Lung (tissue), 12 donors: Measurements from ENCODE around the gene ANKS1B. TPM values are rescaled to one million over a fixed set of nuclear protein-coding genes. Genes with fewer than 3 reads are reported as not detected.

Source experiments
- ATAC-seq: fragments of 200-7000 bp; cut with Tn5 transposase; one replicate; pipeline ENCODE4 v1.9.1; 2020; ENCODE audit warnings: moderate number of reproducible peaks; ENCODE audit not compliant: insufficient read depth, low FRiP score
- DNase-seq, 3 donors: peaks; one replicate each; pipeline ENCODE4 v3.0.0-alpha.2; 2013 to 2017
- H3K27ac ChIP-seq, 2 donors: one replicate each; pipeline ENCODE4 v1.5.1; 2013; ENCODE audit warnings: mild to moderate bottlenecking in 2 of 2, moderate library complexity in 2 of 2, control low read depth in 1 of 2, inconsistent platforms in 1 of 2, low read depth in 1 of 2, low read length in 1 of 2
- H3K27me3 ChIP-seq, 3 donors: one replicate each; pipeline ENCODE4 v1.5.1; 2013; ENCODE audit warnings: low read length in 2 of 3; ENCODE audit not compliant: control insufficient read depth in 3 of 3, insufficient read depth in 3 of 3
- H3K36me3 ChIP-seq, 4 donors: one replicate each; pipeline ENCODE4 v1.5.1; 2013; ENCODE audit warnings: low read length in 4 of 4, mild to moderate bottlenecking in 1 of 4, moderate library complexity in 1 of 4; ENCODE audit not compliant: control insufficient read depth in 4 of 4, insufficient read depth in 4 of 4
- H3K4me1 ChIP-seq, 5 donors: one replicate each; pipeline ENCODE4 v1.5.1; 2013; ENCODE audit warnings: low read length in 5 of 5, mild to moderate bottlenecking in 2 of 5, moderate library complexity in 1 of 5; ENCODE audit not compliant: control insufficient read depth in 5 of 5, insufficient read depth in 5 of 5
- H3K4me3 ChIP-seq: one replicate; pipeline ENCODE4 v1.5.1; 2013; ENCODE audit warnings: mild to moderate bottlenecking, control low read depth, moderate library complexity
- H3K9ac ChIP-seq, 2 donors: one replicate each; pipeline ENCODE4 v1.5.1; 2013; ENCODE audit warnings: low read length in 2 of 2, control low read depth in 1 of 2; ENCODE audit not compliant: insufficient read depth in 1 of 2
- H3K9me3 ChIP-seq, 4 donors: one replicate each; pipeline ENCODE4 v1.5.1; 2013; ENCODE audit warnings: low read length in 3 of 4, mild to moderate bottlenecking in 1 of 4, moderate library complexity in 1 of 4; ENCODE audit not compliant: control insufficient read depth in 4 of 4, insufficient read depth in 3 of 4
- CTCF ChIP-seq: IDR thresholded peaks from 2 replicates; pipeline ENCODE4 v1.5.1; 2012; ENCODE audit warnings: mild to moderate bottlenecking; ENCODE audit errors: control extremely low read depth, extremely low read depth
- WGBS, 2 donors: extraction: QIAGEN DNeasy Blood & Tissue Kit; methylation state at CpG; one replicate each; pipeline ENCODE4 v1.1.7; 2013; 5-methylcytosine and 5-hydroxymethylcytosine counted together
- polyA plus RNA-seq, 2 donors: library from polyadenylated mRNA; stranded (reverse); fragments of 200-250 nt; gene quantifications; one replicate each; pipeline ENCODE4 v1.2.1, GENCODE V29; 2013
- total RNA-seq, 2 donors: library from RNA; depleted of rRNA in 1 of 2; stranded (reverse); fragments of >200 nt in 1 of 2; gene quantifications; one replicate each; pipeline ENCODE4 v1.2.1, GENCODE V29; 2014 to 2021
- donor health status: control.
- donor health status: control.
- donor health status: Bipolar disorder and iron deficiency.
- donor health status: healthy.
- donor health status: DM: yes; HTN: yes; CAD: no.

ANKS1B gene
- total and polyA plus RNA-seq, 4 donors, result 0.32 to 10.3 (median 3.7) TPM

- no peak for DNase-seq
- no peak overlapping the region for H3K4me3 ChIP-seq
- H3K36me3 ChIP-seq, result no peaks in the 10 kb centered on the region
- H3K27ac ChIP-seq, result no peak overlapping the region
- 80 to 84% methylated on average over 5 of the region's 5 CpGs for WGBS, 2 donors
- H3K9me3 ChIP-seq, result no peaks in the 10 kb centered on the region
- H3K4me1 ChIP-seq, result peaks cover 0 to 6% (median 0%) of the 10 kb centered on the region in 5 donors
- H3K9ac ChIP-seq, result no peak overlapping the region
- H3K27me3 ChIP-seq, result peaks cover 0 to 3% (median 0%) of the 10 kb centered on the region in 3 donors
- no peak for ATAC-seq
- no peak for TF ChIP-seq CTCF
Observed at GRCh38 chr12:99057670-99058069, 927.1 kb downstream of the ANKS1B start.

GRCh38 chr12:99056186-99056585, 928.5 kb downstream of the ANKS1B start:
- WGBS, 2 donors, result 87 to 92% methylated on average over 1 of the region's 1 CpG
- Histone ChIP-seq H3K4me1 (peaks cover 0 to 6% (median 0%) of the 10 kb centered on the region in 5 donors), H3K27me3 (peaks cover 0 to 3% (median 0%) of the 10 kb centered on the region in 3 donors), H3K9ac (no peak overlapping the region), H3K27ac (no peak overlapping the region), H3K36me3 (no peaks in the 10 kb centered on the region), H3K4me3 (no peak overlapping the region), H3K9me3 (no peaks in the 10 kb centered on the region)
- DNase-seq, result no peak
- no peak for ATAC-seq
- no peak for TF ChIP-seq CTCF

GRCh38 chr12:99055299-99055698, 929.4 kb downstream of the ANKS1B start:
- ATAC-seq (no peak), DNase-seq (no peak)
- 71 to 77% methylated on average over 3 of the region's 3 CpGs for WGBS, 2 donors
- no peaks in the 10 kb centered on the region for H3K36me3 ChIP-seq
- H3K4me1 ChIP-seq, result peaks cover 0 to 5% (median 0%) of the 10 kb centered on the region in 5 donors
- peaks cover 0 to 3% (median 0%) of the 10 kb centered on the region in 3 donors for H3K27me3 ChIP-seq
- no peak for TF ChIP-seq CTCF
- H3K27ac ChIP-seq, result no peak overlapping the region
- no peaks in the 10 kb centered on the region for H3K9me3 ChIP-seq
- no peak overlapping the region for H3K4me3 ChIP-seq
- no peak overlapping the region for H3K9ac ChIP-seq

- peaks cover 0 to 3% (median 0%) of the 10 kb centered on the region in 3 donors for H3K27me3 ChIP-seq
- H3K36me3 ChIP-seq, result no peaks in the 10 kb centered on the region
- ATAC-seq (no peak), DNase-seq (no peak)
- 80 to 100% methylated on average over 1 of the region's 1 CpG for WGBS, 2 donors
- H3K4me3 ChIP-seq, result no peak overlapping the region
- H3K4me1 ChIP-seq, result peaks cover 0 to under 1% (median 0%) of the 10 kb centered on the region in 5 donors
- H3K27ac ChIP-seq, result no peak overlapping the region
- H3K9me3 ChIP-seq, result no peaks in the 10 kb centered on the region
- no peak for TF ChIP-seq CTCF
- H3K9ac ChIP-seq, result no peak overlapping the region
Observed at GRCh38 chr12:99054601-99055128, 930.1 kb downstream of the ANKS1B start.
